K562 (cell line): ENCODE results near the gene SELENOT. TPM values are rescaled to one million over a fixed set of nuclear protein-coding genes. Genes with fewer than 3 reads are reported as not detected.
A peak's percentile ranks its signal among the peaks of the same experiment; 100 is the strongest.

Experiments
- ATAC-seq: fragments of 200-7000 bp; cut with Tn5 transposase; 3 replicates; pipeline ENCODE4 v1.9.1; 2020; ENCODE audit warnings: moderate library complexity
- BruUV-seq: library from RNA; stranded (reverse); fragments of 400-500 nt; replicated peaks from 2 replicates; lab custom pipeline; 2021; lab: Mats Ljungman, UMichigan
- CTCF ChIA-PET: fragments of 300-600 bp; formaldehyde crosslinking; extraction: SDS; loops from one replicate; lab custom pipeline; 2021; ENCODE audit warnings: low intra/inter-chr PET ratio; lab: Yijun Ruan, JAX
- POLR2A ChIA-PET: fragments of 300-600, 350-650 bp; sonication (Branson Sonifier 250); formaldehyde crosslinking; extraction: SDS; loops from one replicate; lab custom pipeline; 2021; ENCODE audit warnings: antibody characterized with exemption, inconsistent platforms; lab: Yijun Ruan, JAX
- DNase-seq, 4 experiments: peaks; one replicate each; pipeline versions ENCODE4 v3.0.0 to v3.0.0-alpha.2; 2011 to 2018; ENCODE audit warnings: low spot score in 3 of 4, mixed read lengths in 3 of 4; ENCODE audit errors: extremely low read depth in 1 of 4
- FAIRE-seq: peaks from 2 replicates; lab custom pipeline; 2011; peaks lifted over from hg19 to GRCh38; lab: Jason Lieb, UNC
- H2AFZ ChIP-seq: 2 replicates; pipeline ENCODE4 v1.6.0; 2011; ENCODE audit warnings: low read depth, low read length, control low read depth, inconsistent platforms
- H3K27ac ChIP-seq: fragments of 200-600 bp; 3 replicates; pipeline ENCODE4 v1.8.0; 2011; ENCODE audit warnings: low read depth, mild to moderate bottlenecking, control low read depth, inconsistent platforms, low read length, moderate library complexity, mixed read lengths; ENCODE audit errors: extremely low read depth
- H3K27me3 ChIP-seq, 2 experiments: fragments of 300-600 bp in 1 of 2; 2 replicates in 1 of 2; 3 replicates in 1 of 2; pipeline versions ENCODE4 v1.6.0 to v1.8.0; 2011; ENCODE audit warnings: inconsistent platforms in 2 of 2, low read length in 2 of 2, mild to moderate bottlenecking in 1 of 2, mixed read lengths in 1 of 2, moderate library complexity in 1 of 2; ENCODE audit not compliant: control insufficient read depth in 2 of 2, insufficient read depth in 2 of 2
- H3K36me3 ChIP-seq: fragments of 300-600 bp; 3 replicates; pipeline ENCODE4 v1.8.0; 2011; ENCODE audit warnings: mild to moderate bottlenecking, low read length, inconsistent platforms; ENCODE audit not compliant: control insufficient read depth, insufficient read depth
- H3K4me1 ChIP-seq, 2 experiments: fragments of 200-600 bp in 1 of 2; replicated peaks in 1 of 2; 2 replicates in 1 of 2; 3 replicates in 1 of 2; pipeline versions ENCODE4 v1.5.1 to v1.8.0; 2011; ENCODE audit warnings: inconsistent platforms in 2 of 2, low read length in 2 of 2, mild to moderate bottlenecking in 1 of 2, mixed read lengths in 1 of 2, moderate library complexity in 1 of 2; ENCODE audit not compliant: control insufficient read depth in 2 of 2, insufficient read depth in 2 of 2
- H3K4me2 ChIP-seq: 2 replicates; pipeline ENCODE4 v1.6.1; 2011; ENCODE audit warnings: low read length, control low read depth, inconsistent platforms, mixed read lengths; ENCODE audit not compliant: insufficient read depth
- H3K4me3 ChIP-seq: fragments of 200-600 bp; sonication (generic), shearing (Covaris generic); 2 replicates; pipeline ENCODE4 v1.5.1; 2016; ENCODE audit warnings: control low read depth, inconsistent platforms
- H3K79me2 ChIP-seq: fragments of 200-600 bp; 3 replicates; pipeline ENCODE4 v1.8.0; 2011; ENCODE audit warnings: low read length, inconsistent platforms; ENCODE audit not compliant: control insufficient read depth, insufficient read depth
- H3K9ac ChIP-seq, 2 experiments: 2 replicates each; pipeline versions ENCODE4 v1.6.0 to v1.6.1; 2011; ENCODE audit warnings: low read depth in 2 of 2, low read length in 2 of 2, control low read depth in 1 of 2, inconsistent platforms in 1 of 2, mild to moderate bottlenecking in 1 of 2, mixed read lengths in 1 of 2; ENCODE audit not compliant: insufficient read depth in 1 of 2
- H3K9me1 ChIP-seq: one replicate; pipeline ENCODE4 v1.6.0; 2011; ENCODE audit warnings: inconsistent platforms, mild to moderate bottlenecking, low read length, moderate library complexity; ENCODE audit not compliant: control insufficient read depth, insufficient read depth
- H3K9me3 ChIP-seq: replicated peaks from 2 replicates; pipeline ENCODE4 v1.5.1; 2011; ENCODE audit warnings: low read depth, low read length, inconsistent platforms; ENCODE audit not compliant: control insufficient read depth, insufficient read depth
- H4K20me1 ChIP-seq: replicated peaks from 2 replicates; pipeline ENCODE4 v1.6.1; 2011; ENCODE audit warnings: low read length, inconsistent platforms, mixed read lengths; ENCODE audit not compliant: control insufficient read depth, insufficient read depth
- E2F3 ChIP-seq: fragments of 250-450 bp; sonication (Bioruptor Pico); IDR thresholded peaks from 2 replicates; pipeline ENCODE4 v1.4.0; 2020; ENCODE audit warnings: mild to moderate bottlenecking
- ETS2 ChIP-seq: IDR thresholded peaks from 2 replicates; pipeline ENCODE4 v1.6.1; 2016; ENCODE audit warnings: borderline replicate concordance, missing genetic modification characterization, mild to moderate bottlenecking, moderate library complexity, missing compliant biosample characterization; ENCODE audit not compliant: poor library complexity, severe bottlenecking
- NR2F6 ChIP-seq: fragments of 450-650 bp; formaldehyde crosslinking; IDR thresholded peaks from 2 replicates; pipeline ENCODE4 v1.4.0; 2020; ENCODE audit warnings: mild to moderate bottlenecking
- PHF20 ChIP-seq: fragments of 450-650 bp; IDR thresholded peaks from 2 replicates; pipeline ENCODE4 v1.6.1; 2018; ENCODE audit not compliant: partially characterized antibody
- SMAD3 ChIP-seq: fragments of 450-650 bp; formaldehyde crosslinking; conservative IDR thresholded peaks from 2 replicates; pipeline ENCODE4 v1.4.0; 2020; ENCODE audit warnings: mild to moderate bottlenecking
- WGBS: fragments of 100-300 bp; shearing (Covaris generic); methylation state at CpG from one replicate; pipeline ENCODE4 v1.1.6; 2016; ENCODE audit warnings: low coverage, mixed read lengths; ENCODE audit not compliant: insufficient coverage; ENCODE audit errors: missing lambda C conversion rate; 5-methylcytosine and 5-hydroxymethylcytosine counted together
- in situ Hi-C: fragments of 300-500 bp; cut with MboI; formaldehyde crosslinking; loops from 4 replicates; pipeline ENCODE4 v1.15.0; 2018; ENCODE audit warnings: inconsistent platforms, mixed read lengths
- intact Hi-C: fragments of 100-400 bp; cut with micrococcal nuclease; formaldehyde crosslinking; loops from 2 replicates; pipeline ENCODE4 v1.14.2; 2022
- polyA plus RNA-seq, 8 experiments: library from polyadenylated mRNA; depleted of rRNA in 4 of 8; stranded (reverse) in 5 of 8; unstranded in 3 of 8; fragments of >200 nt; fragmentation: Nextera tagmentation in 2 of 8; fragmentation: Illumina TruSeq in 1 of 8; extraction: Ambion mirVana in 2 of 8; extraction: Trizol in 1 of 8; gene quantifications; 2 replicates each; pipeline versions ENCODE4 v1.2.1 to v1.2.3, GENCODE V29; 2011 to 2014; ENCODE audit warnings: inconsistent platforms in 1 of 8, missing spikeins in 1 of 8
- total RNA-seq, 7 experiments: library from RNA; depleted of rRNA in 6 of 7; stranded (reverse); fragments of >200 nt in 6 of 7; fragmentation: Illumina TruSeq in 2 of 7; extraction: Trizol in 2 of 7; gene quantifications; 2 replicates each; pipeline versions ENCODE4 v1.2.1 to v1.2.3, GENCODE V29; 2011 to 2021; ENCODE audit warnings: low replicate concordance in 1 of 7
- TF ChIP-seq, protein P1 (sequence below): fragments of 250-450 bp; sonication (Bioruptor Pico); IDR thresholded peaks from 2 replicates; pipeline ENCODE4 v1.5.0; 2021; ENCODE audit warnings: mild to moderate bottlenecking, moderate library complexity

SELENOT gene
- total and polyA plus RNA-seq, 9 of the 15 experiments (the other 6 are each of a cell fraction or from before 2014, with no cell fraction given): 33.0 to 411 (median 91.9) TPM

DNA sequence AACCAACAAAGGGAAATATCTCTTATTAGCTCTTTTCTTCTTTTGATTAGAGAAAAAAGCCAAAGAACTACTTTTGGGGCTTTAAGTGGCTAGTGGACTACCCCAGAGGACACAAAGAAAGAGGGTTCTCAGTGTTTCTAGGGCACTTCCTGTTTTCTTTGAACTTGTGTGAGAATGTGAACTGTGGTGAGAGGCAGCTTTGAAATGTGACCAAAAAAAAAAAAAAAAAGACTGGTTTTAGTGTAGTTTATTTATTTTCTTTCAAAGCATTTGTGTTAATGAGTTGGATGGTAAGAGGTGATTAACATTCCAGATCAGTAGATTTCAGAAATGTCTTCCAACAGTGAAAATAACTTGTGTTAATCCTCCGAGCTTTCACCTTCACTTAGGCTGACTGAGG is 32.4 kb downstream of the SELENOT start (continued):
- TF ChIP-seq, protein P1, sequence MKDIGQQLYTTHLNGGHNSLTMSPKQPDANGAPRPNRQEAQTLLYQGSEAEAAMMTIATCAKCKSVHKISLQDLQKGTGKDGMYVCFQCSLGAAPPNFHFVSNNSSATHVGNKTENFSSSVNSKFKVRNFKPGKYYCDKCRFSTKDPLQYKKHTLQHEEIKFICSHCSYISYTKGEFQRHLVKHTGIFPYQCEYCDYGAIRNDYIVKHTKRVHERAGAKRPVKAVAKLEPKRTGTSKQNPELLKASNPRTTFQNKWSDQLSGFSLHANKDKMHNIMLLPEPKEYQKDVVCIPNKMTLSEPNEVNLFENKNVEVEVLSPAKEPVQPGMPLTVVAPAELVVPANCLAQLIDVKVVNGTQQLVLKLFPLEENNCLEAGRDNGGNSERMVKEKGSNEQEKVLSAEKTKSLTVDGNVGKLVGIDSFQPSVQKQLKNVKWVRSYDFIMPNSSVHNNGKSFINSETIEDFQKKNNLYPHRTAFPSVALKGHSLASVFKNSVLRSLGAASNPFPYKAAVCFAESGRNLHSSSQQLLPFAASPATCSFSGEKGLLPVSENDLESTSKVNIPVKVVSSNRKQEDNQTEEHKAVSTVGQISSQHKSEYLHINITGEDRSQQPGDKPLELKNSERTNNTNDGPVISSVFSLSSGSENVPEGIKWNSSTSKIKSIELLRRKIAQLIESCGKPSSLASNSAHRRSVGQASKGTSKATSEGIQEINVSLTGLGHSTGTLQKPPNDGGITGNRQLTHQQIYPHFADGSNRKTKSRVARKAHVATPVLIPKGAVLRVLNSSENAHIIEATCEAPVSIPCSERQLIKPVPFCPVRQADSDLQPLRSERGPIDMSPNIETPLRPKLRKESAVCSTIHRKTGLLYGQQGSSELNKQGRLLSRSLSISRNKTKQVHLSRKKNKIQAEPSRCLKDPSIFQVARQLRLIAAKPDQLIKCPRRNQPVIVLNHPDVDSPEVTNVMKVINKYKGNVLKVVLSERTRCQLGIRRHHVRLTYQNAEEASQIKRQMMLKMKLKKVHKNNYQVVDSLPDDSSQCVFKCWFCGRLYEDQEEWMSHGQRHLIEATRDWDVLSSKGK (CRISPR knock-in tag): no peak
- TF ChIP-seq SMAD3 (CRISPR knock-in tag) (no peak), ETS2 (tag) (no peak)

DNA sequence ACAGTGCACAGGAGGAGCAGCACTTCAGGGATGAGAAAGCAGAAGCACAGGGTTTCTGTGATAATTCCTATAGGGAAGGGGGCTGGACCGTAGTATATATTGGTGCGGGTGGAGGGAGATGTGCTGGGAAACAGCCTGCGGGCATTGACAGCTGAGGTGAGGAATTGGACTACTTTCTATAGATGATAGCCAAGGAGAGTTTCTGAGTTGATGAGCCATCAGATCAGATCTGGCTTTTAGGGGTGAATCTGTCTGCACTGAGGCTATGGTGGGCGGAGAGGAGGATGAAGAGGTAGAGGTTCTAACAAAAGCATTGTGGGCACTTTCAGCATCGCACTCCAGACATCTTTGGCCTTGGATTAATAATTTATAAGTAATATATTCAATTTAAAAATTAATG is 33.1 kb downstream of the SELENOT start:
- BruUV-seq: no TSS peak
- in situ Hi-C loops: no loop called here
- ATAC-seq: no peak
- Histone ChIP-seq H3K9me1 (no peaks in the 10 kb centered on the region), H3K27me3 (no peaks in the 10 kb centered on the region), H3K27ac (no peak overlapping the region), H3K4me3 (no peak overlapping the region), H3K4me2 (no peak overlapping the region), H3K9ac (no peak overlapping the region), H3K79me2 (no peaks in the 10 kb centered on the region), H4K20me1 (no peaks in the 10 kb centered on the region), H2AFZ (no peak overlapping the region), H3K9me3 (no peaks in the 10 kb centered on the region), H3K4me1 (peaks cover 0 to 25% of the 10 kb centered on the region in 2 experiments; a peak in 3 of 5 replicates), H3K36me3 (peaks cover 1% of the 10 kb centered on the region; the same call in 1 of the 3 replicates)
- TF ChIP-seq E2F3 (CRISPR knock-in tag) (peak; percentile 19; the same call in 1 of the 2 replicates), PHF20 (no peak), NR2F6 (CRISPR knock-in tag) (no peak)
- intact Hi-C loops: no loop called here
- no peak for FAIRE-seq
- no peak for DNase-seq
- 77% methylated on average over 5 of the region's 5 CpGs for WGBS
- ChIA-PET CTCF (no interaction called here), POLR2A (interaction anchor here (1.0 kb wide), 1 partner anchor 9 kb away, joined by 3 read pairs; no protein-coding TSS in a partner anchor)
